ENCODE results near the gene SLX4IP.

The SLX4IP gene

DNA sequence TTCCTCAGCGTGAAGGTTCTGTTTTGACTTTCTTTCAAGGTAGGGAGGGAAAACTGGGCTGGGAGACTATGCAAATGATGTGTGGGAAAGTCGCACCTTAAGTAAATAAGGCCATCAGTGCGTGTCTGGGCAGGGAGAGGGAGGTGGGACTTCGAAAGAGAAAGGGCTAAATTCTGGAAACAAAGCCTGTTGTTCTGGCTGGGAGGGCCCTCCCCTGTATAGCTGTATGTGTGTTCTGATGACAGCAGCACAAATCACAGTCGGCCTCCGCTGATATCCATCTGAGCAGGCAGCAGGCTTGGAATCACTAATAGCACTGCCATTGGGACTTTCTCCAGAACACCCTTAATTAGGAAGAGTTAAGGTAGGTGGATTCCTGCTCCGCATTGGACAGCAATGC, 219.5 kb downstream of the SLX4IP start:
- no peak for DNase-seq

GRCh38 chr20:10655720-10656669, 220.9 kb downstream of the SLX4IP start:
- DNase-seq: no peak

GRCh38 chr20:10657453-10657852, 222.3 kb downstream of the SLX4IP start:
- DNase-seq: no peak

DNA sequence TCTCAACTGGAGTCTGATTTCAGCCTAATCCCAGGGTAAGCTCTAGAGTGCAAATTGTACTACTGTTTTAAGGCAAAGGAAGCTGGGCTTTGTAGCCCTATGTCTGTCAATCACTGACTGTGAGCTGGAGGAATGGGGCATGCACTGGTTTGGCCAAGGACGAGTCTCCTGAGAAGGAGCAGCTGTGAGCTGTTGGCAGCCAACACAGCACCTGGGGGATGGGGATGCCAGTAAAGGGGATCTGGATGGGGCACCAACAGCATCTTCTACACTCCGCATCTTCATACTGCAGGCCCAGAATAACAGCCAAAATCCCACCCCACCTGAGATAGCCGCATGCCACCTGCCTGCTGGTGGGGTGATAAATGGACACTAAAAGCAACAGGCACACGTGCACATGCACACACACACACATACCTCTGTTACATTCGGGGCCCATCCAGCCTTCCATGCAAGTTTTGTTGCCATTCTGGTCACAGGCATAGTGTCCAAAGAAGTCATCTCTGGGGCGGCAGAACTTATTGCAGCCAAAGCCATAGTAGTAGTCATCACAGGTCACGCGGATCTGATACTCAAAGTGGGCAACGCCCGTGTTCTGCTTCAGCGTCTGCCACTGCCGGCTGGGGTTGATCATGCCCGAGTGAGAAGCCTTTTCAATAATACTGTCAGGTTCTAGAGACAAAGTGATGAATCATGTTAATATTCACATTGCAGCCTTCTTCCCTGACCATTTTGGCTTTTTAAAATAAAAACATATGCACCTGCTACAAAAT, 223.1 kb downstream of the SLX4IP start:
- no peak for DNase-seq

- DNase-seq: no peak
These were observed 223.9 kb downstream of the SLX4IP start for GRCh38 chr20:10658876-10659632.

GRCh38 chr20:10659651-10660601, 224.8 kb downstream of the SLX4IP start:
- no peak for DNase-seq

DNA sequence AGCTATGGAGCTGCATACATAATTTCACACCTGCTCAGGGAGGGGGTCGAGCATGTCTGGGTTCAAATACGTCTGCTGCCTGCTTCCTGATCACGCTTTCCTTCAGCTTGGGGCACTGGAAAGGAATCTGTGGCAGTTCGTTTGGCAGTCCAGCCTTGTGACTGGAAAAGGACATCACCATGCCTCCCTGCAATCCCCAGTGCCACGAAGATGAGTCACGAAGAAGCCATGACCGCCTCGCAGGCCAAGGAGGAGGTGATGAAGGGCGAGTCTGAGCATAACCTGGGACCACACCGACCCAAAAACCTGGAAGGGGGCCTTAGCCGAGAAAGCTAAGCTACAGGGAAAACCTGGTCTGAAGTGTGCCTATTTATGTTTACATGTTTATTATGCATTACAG, 225.6 kb downstream of the SLX4IP start:
- DNase-seq: no peak

- DNase-seq: no peak
These were observed 226.2 kb downstream of the SLX4IP start for GRCh38 chr20:10661261-10661660.

GRCh38 chr20:10662151-10662550, 227.0 kb downstream of the SLX4IP start:
- no peak for DNase-seq

DNA sequence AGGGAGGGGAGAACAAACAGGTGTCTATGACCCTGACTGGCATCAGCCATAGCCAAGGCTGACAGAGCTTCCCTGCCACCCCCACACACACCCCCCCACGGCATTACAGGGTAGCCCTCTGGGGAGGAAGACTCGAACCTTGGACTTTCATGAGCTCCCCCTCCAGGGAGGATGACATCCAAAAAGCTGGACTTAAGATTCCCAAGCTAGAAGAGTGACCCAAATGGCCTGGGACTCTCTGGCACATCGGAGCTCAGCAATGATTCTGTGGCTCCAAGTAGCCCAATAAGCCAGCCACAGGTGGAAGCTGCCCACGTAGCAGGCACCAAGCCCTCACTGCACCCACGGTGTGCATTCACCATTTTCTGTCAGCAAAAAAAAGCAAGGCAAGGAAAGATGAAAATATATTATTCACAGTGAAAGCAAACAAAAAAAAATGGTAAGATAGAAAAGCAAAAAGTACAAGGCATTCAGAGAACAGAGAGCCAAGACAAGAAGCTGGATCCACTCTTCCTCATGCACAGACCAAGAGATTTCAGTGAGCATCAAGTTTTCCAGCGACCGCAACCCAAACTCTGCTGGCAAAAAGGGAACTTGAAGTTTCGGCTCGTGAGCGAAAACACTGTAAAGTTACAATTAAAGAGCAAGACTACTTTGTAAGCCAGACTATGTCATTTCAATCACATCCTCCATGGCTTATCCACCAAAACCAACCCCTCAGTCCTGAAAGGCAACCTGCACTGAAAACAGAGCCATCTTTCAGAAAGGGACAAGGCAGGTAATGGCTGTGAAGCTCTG, 227.8 kb downstream of the SLX4IP start:
- no peak for DNase-seq

DNA sequence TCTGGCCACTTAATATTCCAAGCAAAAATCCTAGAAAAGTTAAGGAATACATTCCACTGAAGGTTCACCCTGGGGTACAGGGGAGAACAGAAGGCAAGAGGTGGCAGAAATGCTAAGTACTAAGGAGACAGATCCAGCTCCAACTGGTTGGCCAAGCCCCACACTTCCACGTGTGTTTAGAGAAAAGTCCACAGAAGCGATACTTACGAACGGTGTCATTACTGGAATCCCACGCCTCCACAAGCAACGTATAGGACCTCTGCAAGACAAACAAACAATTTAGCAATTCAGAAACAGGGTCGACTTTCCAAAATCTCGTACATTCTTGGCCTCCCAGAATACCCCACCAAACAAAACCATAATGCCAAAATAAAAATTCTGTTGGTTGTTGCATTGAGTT, 228.7 kb downstream of the SLX4IP start:
- no peak for DNase-seq

- no peak for DNase-seq
These were observed 230.0 kb downstream of the SLX4IP start for GRCh38 chr20:10665027-10665561.

GRCh38 chr20:10665791-10666190, 230.7 kb downstream of the SLX4IP start:
- no peak for DNase-seq

DNA sequence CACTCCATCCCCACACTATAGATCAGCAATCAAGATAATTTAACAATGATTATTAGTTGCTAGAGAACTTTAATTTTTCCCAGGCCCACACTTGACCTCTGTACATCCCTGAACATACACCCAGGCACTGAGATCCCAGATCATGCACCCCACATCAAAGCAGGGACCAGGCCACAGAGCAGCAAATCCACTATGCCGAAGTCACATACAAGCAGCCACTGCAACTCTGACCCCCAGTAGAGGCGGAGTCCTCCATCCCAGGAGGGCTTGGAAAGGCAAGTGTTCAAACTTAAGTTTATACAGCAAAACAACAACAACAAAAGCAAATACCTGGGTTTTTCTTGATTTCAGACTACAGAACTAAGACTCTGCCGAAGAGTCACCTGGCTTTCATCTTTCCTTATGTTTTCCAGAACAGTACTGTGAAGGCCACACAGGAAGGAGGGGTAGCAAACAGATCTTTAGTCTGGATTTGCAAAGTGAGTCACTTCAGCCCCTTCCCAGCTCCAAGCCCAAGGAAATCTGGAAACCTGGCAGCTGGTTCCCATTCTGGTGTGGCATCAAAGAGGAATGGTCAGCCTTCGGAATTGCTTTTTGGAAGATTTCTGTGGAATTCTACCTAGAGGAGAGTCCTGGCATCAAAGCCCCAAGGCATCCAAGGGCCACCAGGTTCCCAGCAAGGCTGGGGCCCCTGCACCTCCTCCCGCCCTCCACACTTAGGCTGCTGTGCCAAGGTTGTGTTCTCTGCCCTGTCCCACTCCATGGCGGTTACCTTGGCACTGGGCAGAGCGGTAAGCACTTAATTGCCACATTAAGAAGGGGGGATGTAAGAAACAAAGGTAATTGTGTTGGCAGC, 231.3 kb downstream of the SLX4IP start:
- no peak for DNase-seq

DNA sequence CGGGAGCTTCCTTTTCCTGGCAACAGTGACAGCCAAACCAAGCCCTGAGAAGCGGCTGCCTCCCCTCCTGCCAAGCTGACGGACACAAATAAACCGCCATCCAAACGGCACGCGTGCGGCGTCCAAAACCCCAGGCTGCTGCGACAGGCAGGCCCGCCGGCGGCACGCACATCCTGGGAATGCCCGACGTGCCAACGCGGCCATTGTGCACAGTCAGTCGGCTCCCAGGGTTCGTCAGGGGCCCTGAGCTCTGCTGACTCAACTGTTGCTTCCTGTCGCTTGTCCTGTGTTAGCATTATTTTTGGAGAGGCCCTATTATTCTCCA, 231.9 kb downstream of the SLX4IP start:
- no peak for DNase-seq

DNA sequence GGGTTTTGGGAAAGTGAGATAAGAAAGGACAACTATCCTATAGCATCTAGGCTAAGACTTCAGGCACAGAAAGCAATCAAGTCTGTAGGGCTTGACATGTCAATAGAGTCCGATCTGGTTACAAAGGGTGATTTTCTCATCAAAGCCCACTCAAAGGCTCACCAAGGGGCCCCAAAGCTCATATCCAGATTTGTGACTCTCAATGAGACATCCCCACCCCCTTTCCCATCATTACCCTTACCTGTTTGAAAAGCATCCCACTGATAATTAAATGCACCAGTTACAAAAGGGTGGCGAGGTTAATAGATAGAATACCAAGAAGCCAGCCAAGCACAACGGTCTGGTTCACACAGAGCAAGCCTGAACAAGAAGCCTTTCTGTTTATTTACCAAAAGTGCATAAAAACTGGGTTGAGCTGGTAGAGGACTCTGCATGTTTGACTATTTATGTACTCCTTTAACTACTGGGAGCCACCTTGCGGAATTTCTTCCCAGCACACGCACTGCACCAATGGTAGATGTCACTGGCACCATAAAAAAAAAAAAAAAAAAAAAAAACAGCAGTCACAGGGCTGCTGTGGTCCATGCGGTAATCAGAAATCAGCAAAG, 232.6 kb downstream of the SLX4IP start:
- DNase-seq: no peak

- no peak for DNase-seq
These were observed 233.7 kb downstream of the SLX4IP start for GRCh38 chr20:10668677-10669368.

DNA sequence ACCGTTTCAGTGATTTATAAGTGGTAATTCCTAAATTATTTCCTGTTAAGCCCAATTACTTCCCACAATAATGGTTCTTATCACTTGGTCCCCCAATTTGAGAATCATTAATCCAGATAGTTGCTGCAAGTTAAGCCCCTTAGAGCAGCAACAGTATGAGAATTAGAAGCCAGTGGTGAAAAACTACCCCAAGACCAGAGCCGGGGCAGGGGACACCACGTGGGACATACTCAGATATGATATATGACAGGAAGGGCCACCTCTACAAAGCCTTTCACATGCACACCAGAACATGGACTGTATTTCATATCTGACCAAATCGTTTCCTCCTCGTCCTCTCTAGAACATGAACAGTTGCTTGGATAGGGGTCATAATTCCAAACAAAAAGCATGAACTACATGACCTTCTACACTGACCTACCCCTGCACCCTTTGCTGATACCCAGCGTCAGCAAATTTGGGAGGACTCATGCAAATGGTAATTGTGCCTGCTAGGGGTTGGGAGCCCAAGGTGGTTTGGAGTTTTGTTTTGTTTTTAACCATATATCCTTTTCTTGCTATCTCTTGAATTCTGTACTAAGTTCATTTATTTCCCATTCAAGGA, 234.8 kb downstream of the SLX4IP start:
- DNase-seq: no peak

Measured in stimulated activated naive CD4-positive, alpha-beta T cell (primary cell).